GM23338 (cell line): ENCODE results near the gene SNAPIN.

Source experiments
- CREB1 ChIP-seq: fragments of 250-450 bp; sonication (Bioruptor Pico); IDR thresholded peaks from 2 replicates; pipeline ENCODE4 v1.5.0; 2020; ENCODE audit warnings: low read depth, mild to moderate bottlenecking, moderate library complexity
- CTCF ChIP-seq, 2 experiments: fragments of 200-600 bp in 1 of 2; sonication (generic) in 1 of 2; conservative IDR thresholded peaks; 2 replicates each; pipeline versions ENCODE4 v1.5.1 to v1.6.1; 2016 to 2017; ENCODE audit warnings: antibody characterized with exemption in 2 of 2, low read depth in 2 of 2, mild to moderate bottlenecking in 2 of 2, moderate library complexity in 1 of 2
- ETS1 ChIP-seq: IDR thresholded peaks from 2 replicates; pipeline ENCODE4 v1.6.1; 2016; ENCODE audit warnings: antibody characterized with exemption
- EZH2 ChIP-seq: fragments of 200-600 bp; sonication (generic); IDR thresholded peaks from one replicate; pipeline ENCODE4 v1.8.0; 2017; ENCODE audit warnings: antibody characterized with exemption, mild to moderate bottlenecking, low read depth; ENCODE audit not compliant: unreplicated experiment
- EZH2phosphoT487 ChIP-seq: fragments of 200-600 bp; sonication (generic); IDR thresholded peaks from one replicate; pipeline ENCODE4 v1.8.1; 2018; ENCODE audit warnings: antibody characterized with exemption; ENCODE audit not compliant: unreplicated experiment
- JUNB ChIP-seq: IDR thresholded peaks from one replicate; pipeline ENCODE4 v1.6.1; 2016; ENCODE audit warnings: antibody characterized with exemption; ENCODE audit not compliant: unreplicated experiment
- POLR2AphosphoS5 ChIP-seq: IDR thresholded peaks from 2 replicates; pipeline ENCODE4 v1.6.1; 2016; ENCODE audit warnings: antibody characterized with exemption, low read depth
- REST ChIP-seq: IDR thresholded peaks from one replicate; pipeline ENCODE4 v1.6.1; 2018; ENCODE audit warnings: antibody characterized with exemption; ENCODE audit not compliant: unreplicated experiment
- STAT1 ChIP-seq: IDR thresholded peaks from one replicate; pipeline ENCODE4 v1.6.1; 2016; ENCODE audit warnings: antibody characterized with exemption; ENCODE audit not compliant: unreplicated experiment

GRCh38 chr1:153630384-153630783, 28.1 kb upstream of the SNAPIN start:
- TF ChIP-seq POLR2AphosphoS5 (no peak), EZH2phosphoT487 (no peak), CTCF (conservative IDR thresholded peaks at IDR 0.05; ENCODE audit: low read depth in 2 of 2) (no peak), REST (no peak), EZH2 (no peak), ETS1 (no peak), JUNB (no peak), CREB1 (no peak), STAT1 (no peak)
